Measurements from ENCODE around the gene ZSWIM8.
"Not testable (repeated sequence)": the region's sequence is repeated elsewhere in the genome, so short reads cannot be mapped to it uniquely, and the experiment has no call there.

The ZSWIM8 gene

DNA sequence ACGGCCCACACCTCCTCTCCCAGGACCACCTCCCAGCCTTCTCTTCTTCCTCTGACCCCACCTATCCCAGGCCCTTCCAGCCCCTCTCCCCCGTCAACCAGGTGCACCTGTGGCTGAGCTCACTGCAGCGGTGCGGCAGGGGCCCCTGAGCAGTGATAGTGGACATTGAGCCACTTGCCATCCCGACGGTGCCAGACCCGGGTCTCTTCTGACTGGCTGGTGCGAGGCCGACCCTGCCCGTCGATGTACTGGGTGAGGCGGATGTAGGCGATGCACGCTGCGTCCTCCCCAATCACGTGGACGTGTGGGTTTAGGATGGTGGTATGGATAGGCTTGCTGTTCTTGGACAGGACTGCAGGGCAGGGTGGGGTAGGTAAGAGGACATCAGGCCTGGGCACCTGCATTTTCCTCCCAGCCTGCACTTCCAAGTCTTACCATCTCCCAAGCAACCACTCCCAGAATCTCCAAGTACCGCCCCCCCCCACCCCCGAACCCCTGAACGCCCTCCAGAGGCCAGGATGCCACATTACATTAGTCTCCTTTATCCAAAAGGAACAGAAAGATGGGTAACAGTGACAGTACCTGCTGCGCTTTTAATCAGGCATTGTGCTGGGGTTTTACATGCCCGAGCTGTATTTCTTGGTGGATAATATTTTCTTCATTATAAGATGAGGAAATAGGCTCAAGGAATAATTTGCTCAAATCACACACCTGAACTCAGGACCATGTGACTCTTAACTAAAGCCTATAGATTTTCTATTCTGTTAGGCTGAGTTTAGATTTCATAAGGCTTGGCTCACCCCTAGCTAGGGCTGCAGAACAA lies 29.7 kb downstream of the ZSWIM8 start:
- DNase-seq: no peak

DNA sequence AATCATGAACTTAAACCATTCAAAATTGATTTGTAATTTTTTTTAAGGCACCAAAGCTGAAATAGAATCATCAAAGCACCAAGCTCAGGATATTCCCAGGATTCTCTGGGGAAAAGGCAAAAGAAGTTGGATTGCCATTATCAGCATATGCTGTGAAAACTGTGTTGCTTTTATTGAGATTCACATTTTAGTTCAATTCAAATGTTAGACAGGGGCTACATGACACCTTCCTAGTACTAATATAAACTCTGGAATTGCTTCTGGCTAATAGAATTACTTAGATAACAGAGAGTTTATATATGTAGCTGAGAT lies 30.3 kb downstream of the ZSWIM8 start:
- DNase-seq: no peak

DNA sequence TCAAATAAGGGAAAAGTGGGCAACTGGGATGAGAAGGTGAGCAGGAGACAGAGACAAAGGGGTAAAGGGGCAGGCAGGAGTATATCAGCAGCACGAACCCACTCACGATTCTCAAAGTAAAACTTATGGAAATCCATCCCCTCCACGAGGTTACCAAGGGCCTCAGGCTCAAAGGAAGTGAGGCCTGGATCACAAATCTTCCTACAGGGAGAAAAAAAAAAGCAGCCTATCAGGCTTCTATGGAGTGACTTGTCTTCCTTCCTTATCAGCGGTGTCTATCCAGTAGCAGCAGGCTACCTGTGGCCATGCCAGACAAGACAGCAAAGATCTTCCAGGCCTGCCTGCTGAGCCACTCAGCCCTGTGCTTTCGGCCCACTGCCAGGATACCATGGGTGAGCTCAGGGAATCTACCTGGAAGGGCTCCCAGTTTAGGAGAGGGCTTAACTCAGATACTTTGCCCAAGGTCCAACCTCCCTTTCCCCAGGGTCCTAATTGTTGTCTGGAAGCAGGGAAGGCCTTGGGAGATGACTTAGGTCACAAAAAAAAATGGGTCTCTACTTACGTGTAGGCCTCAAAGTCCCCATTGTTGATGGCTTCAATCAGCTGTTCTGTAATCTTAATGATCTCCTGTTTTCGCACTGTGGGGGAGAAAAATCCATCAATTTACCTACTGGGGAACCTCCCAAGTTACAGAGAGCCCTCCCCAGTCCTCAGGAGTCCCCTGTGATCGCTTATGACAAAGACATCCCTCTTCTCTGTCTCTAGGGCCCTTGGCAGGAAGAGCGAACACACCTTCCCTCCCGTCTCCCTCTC lies 31.7 kb downstream of the ZSWIM8 start:
- DNase-seq: no peak

GRCh38 chr10:73817826-73818225 lies 32.4 kb downstream of the ZSWIM8 start:
- DNase-seq: no peak

GRCh38 chr10:73818402-73818801 lies 33.0 kb downstream of the ZSWIM8 start:
- DNase-seq: no peak

GRCh38 chr10:73819081-73819480 lies 33.7 kb downstream of the ZSWIM8 start:
- no peak for DNase-seq

- no peak for DNase-seq
Observed at GRCh38 chr10:73819513-73820093, 34.2 kb downstream of the ZSWIM8 start.

DNA sequence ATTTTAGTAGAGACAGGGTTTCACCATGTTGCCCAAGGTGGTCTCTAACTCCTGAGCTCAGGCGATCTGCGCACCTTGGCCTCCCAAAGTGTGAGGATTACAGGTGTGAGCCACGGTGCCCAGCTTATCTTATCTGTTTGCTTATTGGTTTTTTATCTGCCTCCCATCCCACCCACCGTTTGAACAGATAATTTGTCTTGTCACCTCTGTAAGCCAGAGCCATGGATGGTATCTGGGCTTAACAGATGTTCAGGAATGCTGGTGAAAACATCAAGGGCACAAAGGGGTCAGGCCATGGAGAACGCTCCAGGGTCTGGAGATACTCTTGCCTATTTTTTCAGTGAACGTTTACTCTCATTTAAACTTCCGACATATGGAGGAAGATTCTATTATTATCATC lies 38.0 kb downstream of the ZSWIM8 start:
- no peak for DNase-seq

DNA sequence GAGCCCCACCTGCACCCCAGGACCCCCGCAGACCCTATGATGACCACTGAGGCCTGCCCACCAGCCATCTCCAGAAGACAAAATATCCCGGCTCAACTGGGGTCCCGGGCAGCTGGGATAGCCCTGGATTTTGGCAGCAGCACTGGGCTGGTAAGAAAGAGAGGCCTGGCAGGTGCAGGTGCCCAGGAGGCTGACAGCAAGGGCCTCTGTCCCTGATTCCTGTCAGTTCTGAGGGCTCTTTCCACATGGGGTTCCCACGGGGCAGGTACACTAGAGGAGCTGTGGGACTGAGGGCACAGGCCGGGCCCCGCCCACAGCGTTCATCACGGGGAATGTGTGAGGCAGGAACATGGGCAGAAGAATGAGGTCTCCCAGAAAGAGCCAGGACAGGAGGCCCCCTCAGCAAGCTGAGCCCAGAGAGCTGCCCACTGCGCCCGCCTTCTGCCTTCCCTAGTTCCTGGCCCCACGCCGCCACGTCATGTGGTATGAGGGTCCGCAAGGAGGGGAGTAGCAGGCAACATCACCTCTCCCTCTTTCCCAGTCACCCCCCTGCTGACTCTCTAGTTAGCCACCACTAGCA lies 38.8 kb downstream of the ZSWIM8 start:
- no peak for DNase-seq

GRCh38 chr10:73827346-73828089 lies 42.1 kb downstream of the ZSWIM8 start:
- no peak for DNase-seq

GRCh38 chr10:73828161-73828560 lies 42.8 kb downstream of the ZSWIM8 start:
- no peak for DNase-seq

DNA sequence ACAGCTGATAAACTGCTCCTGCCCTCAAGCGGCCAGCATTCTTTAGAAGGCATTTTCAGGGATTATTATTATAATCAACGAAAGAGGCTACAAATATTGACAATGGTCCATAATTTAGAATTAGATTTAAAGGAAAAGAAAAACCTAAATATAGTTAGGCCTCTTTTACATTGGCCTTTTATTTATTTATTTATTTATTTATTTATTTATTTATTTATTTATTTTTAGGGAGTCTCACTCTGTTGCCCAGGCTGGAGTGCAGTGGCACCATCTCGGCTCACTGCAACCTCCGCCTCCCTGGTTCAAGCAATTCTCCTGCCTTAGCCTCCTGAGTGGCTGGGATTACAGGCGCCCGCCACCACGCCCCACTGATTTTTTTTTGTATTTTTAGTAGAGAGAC lies 43.7 kb downstream of the ZSWIM8 start:
- not testable (repeated sequence) for DNase-seq

DNA sequence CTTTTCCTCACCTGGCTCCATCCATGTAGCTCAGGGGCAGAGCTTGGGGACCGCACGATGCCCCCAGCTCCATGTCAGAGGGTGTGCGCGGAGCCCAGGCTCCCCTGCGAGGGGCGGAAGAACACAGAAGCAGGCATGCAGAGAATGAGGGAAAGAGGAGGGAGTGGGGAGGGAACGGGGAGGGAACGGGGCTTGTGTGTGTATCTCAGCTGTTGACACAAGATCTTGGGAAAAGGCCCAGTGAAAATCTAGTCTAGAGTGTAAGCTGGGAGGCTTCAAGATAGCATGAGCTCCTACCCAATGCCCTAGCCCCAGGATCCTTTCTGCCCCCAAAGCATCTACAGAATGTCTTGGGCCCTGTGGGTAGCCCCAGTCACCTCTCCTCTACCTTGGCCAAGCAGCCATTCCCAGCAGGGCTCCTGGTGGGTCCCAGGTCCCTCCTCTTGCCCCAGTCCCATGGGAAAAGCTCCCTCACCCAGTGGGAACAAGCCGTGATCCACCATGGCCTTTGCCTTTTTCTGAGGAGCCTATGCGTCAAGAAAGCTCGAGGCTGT lies 51.1 kb downstream of the ZSWIM8 start:
- DNase-seq: no peak

GRCh38 chr10:73837072-73837471 lies 51.7 kb downstream of the ZSWIM8 start:
- DNase-seq: no peak

DNA sequence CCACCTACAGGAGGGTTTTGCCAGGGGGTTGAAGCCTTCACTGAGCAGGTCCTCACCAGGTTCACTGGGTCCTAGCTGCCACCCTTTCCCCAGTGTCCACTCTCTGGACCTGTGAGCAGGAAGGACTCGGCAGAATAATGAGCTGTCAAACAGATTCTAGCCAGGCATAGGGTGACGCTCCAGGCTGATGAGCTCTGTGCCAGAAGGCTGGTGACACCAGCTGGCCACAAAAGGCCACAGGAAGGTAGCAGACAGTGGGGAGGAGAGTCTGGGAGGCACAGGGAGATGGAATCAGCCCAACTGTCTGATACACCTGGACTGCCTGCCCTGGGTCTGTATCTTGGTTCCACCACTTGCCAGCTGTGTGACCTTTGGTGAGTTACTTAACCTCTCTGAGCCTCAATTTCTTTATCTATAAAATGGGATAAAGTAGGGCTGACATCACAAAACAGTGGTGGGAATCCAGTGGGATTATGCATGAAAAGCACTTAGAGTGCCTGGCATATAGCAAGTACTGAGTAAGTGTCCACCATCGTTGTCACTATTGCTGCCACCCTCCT lies 52.7 kb downstream of the ZSWIM8 start:
- no peak for DNase-seq

DNA sequence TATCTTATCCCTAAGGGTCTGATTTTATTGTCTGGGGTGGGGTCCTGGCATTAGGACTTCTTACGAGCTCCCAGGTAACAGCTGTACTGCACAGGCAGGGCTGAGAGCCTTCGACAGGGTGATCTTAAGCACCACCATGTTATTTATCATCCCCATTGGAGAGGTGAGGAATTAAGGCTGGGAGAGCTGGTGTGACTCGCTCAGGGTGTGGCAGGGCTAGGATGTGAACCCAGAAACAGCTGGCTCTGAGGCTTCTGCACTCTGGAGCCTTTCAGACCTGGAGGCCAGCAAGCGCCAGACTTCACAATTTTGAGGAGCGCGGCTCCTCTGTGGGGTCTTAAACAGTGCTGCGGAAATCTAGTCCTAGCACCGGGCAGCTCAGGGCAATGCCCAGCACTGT lies 53.4 kb downstream of the ZSWIM8 start:
- no peak for DNase-seq

DNA sequence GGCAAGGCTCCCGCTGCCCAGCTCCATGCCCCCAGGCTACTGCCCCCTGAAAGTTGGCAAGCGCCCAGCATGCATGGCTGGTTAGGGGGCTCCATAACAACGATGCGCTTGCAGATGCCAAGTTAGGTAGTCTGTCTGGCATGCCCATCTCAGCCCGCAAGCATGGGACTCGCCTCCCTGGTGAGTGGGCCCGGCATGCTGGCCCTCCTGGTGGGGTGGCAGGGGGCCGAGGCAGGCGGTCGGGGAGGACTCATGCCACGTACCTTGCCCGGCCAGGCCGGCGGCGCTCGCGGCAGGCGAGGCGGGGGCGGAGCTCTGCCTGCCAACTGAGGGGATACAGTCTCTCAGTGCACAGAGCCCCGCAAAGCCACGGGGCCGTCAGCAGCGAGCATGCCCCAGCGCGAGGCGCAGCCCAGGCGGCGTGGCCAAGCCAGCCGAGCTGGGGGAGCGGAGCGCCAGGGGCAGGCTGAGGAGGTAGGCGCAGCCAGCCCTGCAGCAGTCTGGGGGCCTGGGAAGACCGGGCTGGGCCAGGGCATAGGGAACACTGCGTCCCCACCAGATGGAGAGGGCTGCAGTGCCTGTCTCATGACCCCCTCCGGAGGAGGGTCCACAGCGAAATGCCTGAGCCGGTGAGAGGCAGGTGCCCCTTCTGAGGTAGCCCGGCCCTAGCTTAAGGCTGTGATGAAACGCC lies 54.0 kb downstream of the ZSWIM8 start:
- no peak for DNase-seq

DNA sequence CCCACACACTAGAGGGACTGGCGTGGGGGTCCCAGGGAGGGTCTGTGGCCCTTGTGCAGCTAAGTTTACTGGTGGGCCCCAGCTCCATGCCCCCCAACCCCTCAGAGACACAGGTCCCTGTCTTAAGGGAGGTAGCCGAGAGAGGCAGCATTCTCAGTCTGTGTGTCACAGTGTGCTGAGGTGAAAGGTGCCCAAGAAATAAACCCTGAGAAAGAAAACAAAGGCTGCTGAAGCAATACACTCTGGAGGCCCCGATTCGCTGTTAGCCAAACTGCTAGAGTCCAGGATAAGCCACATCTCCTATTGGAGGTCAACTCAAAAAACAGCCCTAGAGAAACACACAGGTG lies 54.6 kb downstream of the ZSWIM8 start:
- DNase-seq: no peak

DNA sequence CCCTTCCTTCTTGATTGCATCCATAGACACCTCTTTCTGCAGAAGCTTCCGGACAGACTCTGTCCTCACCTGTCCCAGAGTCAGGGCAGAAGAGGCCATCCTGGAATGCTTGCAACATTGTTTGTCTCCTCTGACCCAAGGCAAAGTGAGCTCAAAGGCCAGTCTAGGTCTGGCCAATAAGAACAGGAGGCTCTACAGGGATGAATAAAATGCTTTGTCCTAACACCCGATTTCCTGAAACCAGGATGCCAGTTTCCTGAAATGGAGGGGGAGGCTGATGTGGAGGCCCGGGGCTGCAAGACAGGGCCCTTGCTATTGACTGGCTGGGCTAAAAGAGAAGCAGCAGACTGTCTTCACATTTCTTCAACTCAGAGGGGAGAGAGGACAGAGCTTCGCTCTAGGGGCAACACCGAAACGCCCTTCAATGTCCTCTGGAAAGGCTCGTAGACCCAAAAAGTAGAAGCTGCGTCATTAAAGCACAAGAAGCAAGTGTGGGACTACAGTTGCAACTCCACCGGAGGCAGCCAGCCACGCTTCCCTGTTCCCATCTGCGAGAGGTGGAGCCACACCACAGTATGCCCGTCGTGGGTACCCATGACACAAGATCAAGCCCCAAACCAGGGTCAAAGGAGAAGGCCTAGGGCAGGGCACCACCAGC lies 55.1 kb downstream of the ZSWIM8 start:
- DNase-seq: no peak

- DNase-seq: no peak
Observed at GRCh38 chr10:73841061-73841421, 55.6 kb downstream of the ZSWIM8 start.

Measured in activated CD4-positive, CD25-positive, alpha-beta regulatory T cell (primary cell).